Epidermal melanocyte (primary cell): Measurements from ENCODE around the gene DLGAP1.
"Not testable (repeated sequence)": the region's sequence is repeated elsewhere in the genome, so short reads cannot be mapped to it uniquely, and the experiment has no call there.

Source experiments
- DNase-seq: peaks from one replicate; pipeline ENCODE4 v3.0.0; 2011; ENCODE audit warnings: low spot score; ENCODE audit not compliant: insufficient read length

Gene DLGAP1

DNA sequence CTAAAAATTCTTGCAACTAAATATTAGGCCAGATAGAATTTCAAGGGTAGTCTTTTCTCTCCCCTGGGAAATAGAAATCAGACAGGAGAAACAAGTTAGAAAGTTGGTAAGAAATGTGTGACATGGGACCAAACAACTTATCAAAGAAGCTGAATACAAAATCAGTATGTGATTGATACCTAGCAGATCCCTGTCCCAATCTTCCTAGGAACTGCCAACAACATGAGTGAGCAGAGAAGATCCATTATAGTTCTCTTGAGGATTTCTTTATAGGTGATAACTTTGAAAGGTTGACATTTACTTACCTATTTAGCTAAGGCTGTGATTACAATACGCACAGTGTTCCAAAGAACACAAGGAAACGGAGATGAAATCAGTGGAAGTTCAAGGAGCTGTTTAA, 162.4 kb downstream of the DLGAP1 start:
- DNase-seq, result no peak

DNA sequence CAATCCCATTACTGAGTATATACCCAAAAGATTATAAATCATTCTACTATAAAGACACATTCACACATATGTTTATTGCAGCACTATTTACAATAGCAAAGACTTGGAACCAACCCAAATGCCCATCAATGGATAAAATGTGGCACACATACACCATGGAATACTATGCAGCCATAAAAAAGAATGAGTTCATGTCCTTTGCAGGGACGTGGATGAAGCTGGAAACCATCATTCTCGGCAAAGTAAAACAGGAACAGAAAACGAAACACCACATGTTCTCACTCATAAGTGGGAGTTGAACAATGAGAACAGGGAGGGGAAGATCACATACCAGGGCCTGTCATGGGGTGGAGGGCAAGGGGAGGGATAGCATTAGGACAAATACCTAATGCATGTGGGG, 167.8 kb downstream of the DLGAP1 start:
- DNase-seq, result not testable (repeated sequence)

DNA sequence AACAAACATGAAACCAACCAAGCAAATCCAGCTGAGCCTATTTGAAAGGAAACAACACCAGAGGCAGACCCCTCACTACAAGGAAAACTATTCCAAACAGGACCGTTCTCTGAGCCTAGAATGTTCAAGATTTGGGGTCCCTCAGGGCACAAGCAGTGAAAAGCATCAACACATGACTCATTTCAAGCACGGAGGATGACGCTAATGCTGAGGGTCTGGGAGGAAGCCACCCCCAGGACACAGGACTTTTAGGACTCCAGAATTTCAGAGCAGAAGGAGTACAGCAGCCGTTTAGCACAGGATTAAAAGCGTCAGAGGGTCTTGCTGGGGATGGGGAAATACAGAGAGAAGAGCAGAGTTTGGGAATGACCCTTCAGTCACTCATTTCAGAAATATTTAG, 168.9 kb downstream of the DLGAP1 start:
- DNase-seq, result no peak

DNA sequence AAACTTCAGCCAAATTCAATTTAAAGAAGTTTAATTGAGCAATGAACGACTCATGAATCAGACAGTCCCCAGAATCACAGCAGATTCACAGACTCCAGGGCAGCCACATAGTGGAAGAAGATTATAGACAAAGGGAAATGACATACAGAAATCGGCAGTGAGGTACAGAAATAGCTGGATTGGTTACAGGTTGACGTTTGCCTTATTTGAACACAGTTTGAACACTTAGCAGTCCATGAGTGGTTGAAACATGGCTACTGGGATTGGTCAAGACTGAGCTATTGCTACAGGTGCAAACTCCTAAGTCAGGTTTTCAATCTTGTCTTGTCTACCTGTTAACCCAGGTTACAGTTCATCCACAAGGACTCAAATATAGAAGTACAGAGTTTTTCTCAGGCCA, 169.6 kb downstream of the DLGAP1 start:
- DNase-seq, result no peak

DNA sequence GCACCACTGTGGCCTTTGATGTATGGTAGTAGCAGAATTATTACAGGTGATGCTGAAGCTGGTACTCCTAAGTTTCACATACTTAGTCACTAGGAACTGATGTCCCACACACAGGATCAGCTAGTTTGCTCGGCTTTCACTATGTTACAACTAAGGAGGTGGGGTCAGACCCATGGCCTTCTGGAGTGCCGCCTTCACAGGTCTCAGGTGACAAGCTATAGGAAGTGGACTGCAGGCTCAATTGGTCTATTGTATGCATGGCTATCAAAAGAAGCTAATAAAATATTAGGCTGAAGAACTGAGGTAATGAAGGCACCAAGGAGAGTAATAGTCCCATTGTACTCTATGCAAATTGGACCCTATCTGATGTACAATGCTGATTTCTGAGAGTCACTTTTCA, 170.6 kb downstream of the DLGAP1 start:
- DNase-seq, result no peak

DNA sequence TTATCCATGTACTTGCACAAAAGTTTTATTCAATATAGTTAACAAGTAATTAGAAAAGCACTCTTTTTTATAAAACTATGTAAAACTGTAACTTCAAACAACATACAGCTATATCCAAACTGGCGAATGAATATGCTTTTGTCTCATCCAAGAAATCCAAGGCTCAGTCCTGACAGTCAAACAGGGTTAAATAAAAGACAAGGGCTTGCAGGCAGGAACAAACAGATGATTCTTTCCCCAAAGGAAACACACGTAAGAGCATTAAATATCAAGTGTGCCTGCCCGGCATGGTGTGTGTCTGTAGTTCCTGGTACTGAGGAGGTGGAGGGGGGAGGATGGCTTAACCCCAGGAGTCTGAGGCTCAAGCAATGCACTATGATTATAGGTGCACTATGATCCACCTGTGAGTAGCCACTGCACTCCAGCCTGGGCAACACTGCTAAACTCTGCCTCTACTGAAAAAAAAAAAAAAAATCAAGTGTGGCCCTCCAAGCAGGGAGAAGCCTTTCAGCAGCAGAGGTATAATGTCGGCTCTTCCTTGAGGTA, 171.3 kb downstream of the DLGAP1 start:
- DNase-seq, result no peak

DNA sequence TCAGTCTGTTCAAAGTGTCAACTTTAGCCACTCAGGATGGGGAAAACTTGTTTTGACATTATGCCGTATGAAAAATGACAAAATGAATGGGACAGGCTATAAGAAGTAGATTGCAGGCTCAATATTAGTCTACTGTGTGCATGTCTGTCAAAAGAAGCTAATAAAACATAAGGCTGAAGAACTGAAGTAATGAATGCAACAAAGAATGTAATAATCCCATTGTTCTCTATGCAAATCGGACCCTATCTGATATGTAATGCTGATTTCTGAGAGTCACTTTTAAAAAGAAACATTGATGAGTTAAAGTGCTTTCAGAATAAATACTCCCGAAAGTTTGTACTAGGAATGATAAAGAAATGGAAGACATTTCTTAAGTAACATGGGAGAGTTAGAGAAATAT, 172.2 kb downstream of the DLGAP1 start:
- DNase-seq, result no peak

DNA sequence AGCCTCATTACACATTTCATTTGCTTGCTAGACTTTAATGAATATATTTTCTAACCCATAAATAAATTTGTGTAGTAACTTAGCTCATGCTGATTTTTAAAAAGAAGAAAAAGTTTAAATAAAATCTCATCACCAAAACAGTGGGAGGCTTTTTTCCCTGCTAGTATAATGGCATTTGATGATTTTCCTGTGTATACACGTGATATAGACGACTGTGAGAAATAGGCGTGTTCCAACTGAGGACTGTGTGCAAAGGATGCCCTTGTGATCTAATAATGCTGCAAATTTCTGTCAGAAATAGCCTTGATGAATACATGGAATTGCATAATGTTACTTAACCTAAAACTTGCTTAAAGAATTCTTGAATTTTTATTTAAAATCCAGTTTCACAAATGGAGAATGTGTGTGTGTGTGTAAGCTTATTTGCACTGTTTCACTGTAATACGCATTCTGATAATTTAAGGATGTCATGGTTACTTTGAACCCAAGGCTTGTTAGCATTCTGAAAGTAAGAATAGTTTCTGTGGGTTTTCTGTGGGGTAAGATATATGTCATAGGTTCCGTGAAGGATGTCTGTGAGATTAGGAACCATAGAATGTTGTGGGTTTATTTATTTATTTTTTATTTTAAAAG, 178.0 kb downstream of the DLGAP1 start:
- DNase-seq, result no peak

DNA sequence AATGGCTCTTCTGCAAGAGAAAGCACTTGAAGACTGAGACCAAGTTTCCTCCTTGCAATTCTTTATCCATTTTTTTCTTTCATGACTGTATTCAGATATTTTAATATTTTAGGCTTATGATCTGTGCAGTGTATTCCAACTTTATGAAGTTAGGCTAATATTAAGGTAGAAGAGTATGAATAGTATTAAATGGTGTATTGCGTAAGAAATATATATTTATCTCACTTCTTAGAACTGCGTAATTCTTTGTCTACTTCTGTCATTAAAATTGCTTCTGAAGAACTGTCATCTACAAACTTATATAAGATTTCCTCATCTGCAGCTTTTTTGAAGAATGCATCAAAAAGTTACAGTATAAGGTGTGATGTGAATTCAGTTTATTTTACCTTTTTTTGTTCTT, 183.2 kb downstream of the DLGAP1 start:
- DNase-seq, result no peak

DNA sequence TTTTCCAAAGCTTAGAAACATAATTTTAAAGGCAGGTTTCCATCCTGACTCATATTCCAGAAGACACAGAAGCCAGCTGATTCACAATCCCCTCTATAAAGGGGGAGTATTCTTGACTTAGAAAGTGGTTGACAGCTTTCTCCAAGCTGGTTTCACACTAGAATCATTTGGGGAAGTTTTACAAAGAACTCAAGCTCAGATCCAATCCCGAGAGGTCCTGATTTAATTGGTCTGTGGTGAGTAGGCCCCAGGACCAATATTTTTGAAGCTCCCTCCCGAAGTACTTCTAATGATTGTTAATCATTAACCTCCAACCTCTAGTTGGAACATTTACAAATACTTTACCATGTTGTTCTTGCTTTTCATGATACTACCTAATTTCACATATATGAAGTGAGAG, 184.1 kb downstream of the DLGAP1 start:
- DNase-seq, result no peak

DNA sequence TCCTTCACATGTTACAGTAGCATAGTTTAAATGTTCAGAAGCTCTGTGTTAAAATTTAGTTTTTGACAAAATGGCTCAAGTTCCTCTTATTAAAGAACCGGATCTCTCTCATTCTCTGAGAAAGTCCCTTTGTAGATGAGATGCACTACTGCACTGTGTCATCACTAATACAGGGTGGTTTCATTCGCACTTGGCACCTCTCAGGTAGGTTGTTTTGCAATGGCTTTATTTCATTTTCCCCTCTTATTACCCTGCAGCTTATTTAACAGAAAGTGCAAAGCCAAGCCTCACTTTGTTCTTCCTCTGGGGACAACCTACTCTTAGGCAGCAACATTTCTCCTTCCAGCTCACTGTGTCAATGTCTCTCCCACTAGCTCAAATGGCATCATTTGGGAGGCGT, 185.1 kb downstream of the DLGAP1 start:
- no peak for DNase-seq

DNA sequence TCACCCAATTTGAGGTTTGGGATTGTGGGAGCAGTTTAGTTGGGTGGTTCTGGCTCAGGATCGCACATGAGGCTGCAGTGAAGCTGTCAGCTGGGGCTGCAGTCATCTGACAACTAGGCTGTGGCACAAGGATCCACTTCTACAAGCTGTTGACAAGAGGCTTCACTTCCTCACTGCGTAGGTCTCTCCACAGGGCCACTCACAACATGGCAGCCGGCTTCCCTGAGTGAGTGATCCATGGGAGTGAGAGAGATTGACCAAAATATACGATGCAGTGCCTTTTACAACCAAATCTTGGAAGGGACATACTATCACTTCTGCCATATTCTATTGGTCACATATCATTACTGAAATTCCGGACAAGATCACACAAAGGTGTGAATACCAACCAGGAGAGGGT, 187.5 kb downstream of the DLGAP1 start:
- DNase-seq, result no peak

DNA sequence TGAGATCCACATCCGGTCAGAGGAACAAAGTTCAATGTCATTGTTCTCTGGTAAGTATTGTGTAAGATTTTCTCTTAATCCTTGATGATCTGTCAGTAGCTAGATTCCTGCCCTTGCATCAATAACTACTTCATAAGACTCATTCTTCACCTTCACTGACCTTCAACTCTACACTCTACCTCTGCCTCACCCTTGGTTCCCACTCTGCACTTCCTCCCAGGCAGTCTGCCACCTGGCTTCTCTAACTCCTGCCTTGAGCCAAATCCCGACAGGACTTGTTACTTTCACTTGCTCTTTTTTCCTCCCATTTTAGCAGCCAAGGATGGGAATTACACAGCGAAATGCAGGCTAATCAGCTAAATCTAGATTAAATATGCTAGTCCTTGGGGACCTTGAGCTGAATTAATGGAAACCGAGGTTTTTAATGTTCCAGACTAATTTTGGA, 190.7 kb downstream of the DLGAP1 start:
- no peak for DNase-seq

DNA sequence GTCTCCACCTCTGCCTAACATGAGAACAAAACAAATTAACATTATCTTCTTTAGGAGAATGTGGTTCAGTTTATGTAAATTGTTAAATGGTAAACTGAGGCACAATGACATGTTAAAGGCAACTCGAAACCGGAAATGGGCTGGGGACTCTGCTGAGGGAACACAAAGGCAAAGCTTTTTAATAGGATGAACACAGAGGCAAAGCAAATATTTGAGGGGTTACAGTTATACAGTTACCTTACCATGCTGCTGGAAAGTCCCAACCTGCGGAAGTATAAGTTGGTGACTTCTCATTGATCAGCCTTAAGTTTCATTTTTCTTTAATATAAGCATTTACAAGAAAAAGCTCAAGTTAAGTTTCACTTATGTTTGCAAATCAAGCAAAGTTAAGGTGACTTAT, 195.0 kb downstream of the DLGAP1 start:
- DNase-seq, result no peak

DNA sequence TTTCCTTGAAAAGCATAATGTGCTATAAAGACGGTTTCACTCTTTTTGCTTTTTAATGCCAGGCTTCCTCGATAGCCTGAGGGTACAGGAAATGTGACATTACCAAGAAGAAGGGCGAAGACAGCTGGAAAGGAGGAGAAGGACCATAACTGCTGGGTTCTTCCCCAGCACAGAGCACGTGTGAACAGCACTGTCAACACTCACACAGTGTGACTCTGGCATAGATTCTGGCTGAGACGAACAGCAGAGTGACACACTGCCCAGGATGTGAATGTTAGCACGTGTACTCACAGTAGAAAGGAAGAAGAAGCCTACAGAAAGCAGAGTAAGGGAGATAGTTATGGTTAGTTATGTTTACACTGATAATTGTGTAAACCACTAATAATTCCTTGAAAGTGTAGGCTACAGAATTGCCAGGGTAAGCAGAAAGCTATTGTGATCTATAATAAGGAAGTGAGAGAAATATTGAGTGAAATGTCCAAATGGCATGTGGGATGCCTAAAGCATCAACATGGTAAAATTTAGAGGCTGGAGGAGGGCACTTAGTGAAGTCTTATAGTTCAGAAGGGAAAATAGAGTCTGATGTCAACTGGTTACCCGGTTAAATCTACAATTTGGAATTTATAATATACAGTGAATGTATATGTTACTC, 198.2 kb downstream of the DLGAP1 start:
- DNase-seq, result no peak

DNA sequence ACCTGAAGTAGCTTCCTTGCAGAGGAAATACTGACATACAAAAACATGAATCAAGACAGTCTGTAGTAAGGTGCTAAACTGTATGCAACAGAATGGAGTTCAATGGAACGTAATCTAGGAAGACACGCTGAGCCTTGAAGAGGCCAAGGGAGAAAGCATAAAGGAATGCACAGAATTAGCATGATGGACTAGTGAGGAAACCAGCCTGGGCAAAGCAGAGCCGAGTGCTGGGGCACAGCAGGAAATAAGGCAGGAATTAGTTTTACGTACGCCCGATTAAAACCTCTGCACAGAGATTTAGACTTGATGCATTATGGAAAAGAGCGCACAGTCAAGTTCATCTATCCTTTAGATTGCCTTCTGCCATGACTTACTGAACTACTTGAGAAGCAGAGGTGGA, 200.3 kb downstream of the DLGAP1 start:
- DNase-seq, result no peak

DNA sequence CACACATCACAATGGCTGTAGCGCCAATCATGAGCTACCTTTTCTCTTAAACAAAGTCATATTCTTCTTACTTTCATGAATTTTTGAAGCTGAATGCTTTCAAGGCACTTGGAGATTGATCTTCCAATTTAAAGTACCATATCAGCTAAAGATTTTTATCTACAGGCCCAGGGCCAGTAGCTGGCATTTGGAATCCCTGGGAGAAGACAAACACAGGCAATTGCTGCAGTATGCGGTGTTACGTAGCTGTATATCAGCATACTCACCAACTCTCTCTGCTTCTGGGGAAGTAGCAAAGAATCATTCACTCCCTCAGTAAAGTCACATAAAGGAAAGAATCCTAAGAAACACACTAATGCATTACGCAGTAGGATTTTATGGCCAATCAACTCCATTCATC, 202.3 kb downstream of the DLGAP1 start:
- no peak for DNase-seq

DNA sequence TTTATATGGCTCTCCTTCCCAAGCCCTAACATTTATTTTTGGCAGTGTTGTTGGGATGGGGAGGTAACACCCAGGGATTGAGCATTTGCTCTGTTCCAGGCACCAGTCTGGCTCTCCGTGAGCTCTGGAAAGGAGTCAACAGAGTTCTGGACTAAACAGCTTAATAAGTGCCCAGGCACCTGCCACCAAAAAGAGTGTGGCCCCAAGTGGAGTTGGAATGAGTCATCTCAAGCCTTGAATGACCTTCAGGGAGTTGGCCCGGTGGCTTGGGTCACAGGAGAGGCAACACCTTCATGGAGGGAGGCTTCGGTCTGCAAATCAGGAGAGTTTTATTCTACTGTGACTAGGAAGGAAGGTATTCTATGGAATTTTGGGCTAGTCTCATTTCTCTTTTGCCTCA, 203.2 kb downstream of the DLGAP1 start:
- DNase-seq, result no peak

DNA sequence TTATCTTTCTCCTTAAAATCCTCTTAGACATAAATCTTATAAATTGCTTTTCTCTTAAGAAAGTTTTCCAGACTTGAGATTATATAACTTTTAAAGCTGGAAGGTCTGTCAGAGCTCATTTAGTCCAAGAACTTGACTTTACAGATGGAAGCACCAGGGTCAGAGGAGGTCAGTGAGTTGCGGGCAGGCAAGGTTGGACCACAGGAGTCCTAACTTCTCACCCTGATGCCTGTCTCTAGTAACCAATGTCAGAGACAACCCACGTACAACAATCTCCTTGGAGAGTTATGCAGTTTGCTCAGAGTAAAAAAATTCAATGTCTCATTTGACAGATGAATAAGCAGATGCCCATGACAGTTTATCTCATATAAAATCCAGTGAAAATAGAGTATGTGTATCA, 203.9 kb downstream of the DLGAP1 start:
- no peak for DNase-seq

DNA sequence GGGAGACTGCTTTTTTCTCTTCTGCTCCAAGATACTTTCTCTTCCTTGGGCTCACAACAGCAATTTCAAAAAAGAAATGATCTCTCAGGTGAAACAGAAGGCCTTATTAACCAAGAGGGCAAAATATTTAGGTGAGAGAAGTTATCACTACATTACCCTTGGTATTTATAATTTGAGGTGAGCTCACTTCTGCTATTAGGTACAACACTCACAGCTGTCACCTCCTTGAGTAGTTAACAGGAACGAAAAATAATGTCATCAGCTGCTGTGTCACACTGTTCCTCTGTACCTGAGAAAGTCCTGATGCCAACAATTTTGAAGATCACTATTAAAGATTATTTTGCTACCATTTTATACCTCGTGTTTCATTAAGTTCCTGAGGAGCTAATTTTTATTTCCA, 205.0 kb downstream of the DLGAP1 start:
- no peak for DNase-seq

DNA sequence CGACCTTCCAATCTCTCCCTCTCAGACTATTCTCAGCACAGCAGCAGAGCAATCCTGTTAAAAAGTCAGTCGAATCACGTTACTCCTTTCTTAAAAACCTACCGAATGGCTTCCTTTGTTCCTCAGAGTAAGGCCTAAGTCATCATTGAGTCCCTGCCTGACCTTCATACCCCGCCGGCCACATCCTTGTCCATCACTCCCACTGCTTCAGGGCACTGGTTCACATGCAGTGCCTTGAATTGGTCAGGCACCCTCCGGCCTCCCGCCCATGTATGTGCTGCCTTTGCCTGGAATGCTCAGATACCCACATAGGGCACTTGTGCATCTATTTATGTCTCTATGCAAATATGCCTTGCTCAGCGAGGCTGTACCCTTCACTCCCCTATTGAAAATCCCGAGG, 206.4 kb downstream of the DLGAP1 start:
- no peak for DNase-seq

DNA sequence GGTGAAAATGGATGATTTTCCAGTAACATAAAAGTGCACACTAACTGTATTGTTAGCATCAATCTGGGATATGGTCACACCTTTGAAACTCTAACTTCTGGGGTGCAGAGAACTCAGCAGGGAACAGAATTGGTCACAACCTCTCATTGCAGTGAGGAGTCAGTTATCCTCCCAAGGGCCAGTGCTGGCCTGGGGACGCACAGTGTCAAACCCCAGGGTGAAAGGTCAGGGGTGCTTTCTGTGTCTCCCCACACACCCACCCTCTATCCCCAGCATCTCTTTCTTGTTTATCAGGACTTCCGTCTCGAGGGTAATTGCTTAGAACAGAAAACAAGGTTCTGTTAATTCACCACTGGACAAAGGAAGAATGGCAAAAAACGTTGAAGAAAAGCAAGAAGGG, 208.7 kb downstream of the DLGAP1 start:
- no peak for DNase-seq

DNA sequence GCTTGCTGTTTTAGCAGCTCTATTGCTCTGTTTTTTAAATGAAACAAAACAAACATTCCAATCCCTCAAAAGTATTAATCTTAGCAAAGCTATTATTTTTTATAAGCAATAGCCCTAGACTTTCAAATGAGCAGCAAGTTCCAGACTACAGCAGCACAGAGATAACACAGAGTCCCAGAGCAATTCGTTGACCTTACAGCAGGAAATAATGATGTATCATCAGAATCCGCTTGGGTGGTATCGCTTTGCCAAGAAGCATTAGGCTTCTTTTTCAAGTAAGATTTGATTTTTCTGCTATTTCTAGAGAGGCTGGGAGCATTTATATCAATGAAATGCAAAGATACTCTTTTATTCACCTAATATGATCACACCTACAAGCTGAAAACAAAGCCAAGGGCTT, 209.7 kb downstream of the DLGAP1 start:
- no peak for DNase-seq
